Thoracic aorta (tissue), 2 donors: ENCODE results near the gene PIK3R2. TPM values are rescaled to one million over a fixed set of nuclear protein-coding genes. Genes with fewer than 3 reads are reported as not detected.

ENCODE experiments used
- ATAC-seq: fragments of 150-250 bp; one replicate; pipeline ENCODE4 v1.8.0; 2017; ENCODE audit warnings: low read depth; ENCODE audit not compliant: insufficient number of reproducible peaks, low FRiP score
- DNase-seq: peaks from one replicate; pipeline ENCODE4 v3.0.0-alpha.2; 2020; ENCODE audit warnings: low spot score
- H3K27ac ChIP-seq, 2 donors: fragments of 200-600 bp; sonication (generic); 1 replicate in 1 of 2; 2 replicates in 1 of 2; pipeline ENCODE4 v1.5.1; 2016; ENCODE audit warnings: mild to moderate bottlenecking in 2 of 2, moderate library complexity in 2 of 2
- H3K27me3 ChIP-seq: fragments of 200-600 bp; sonication (generic); replicated peaks from 2 replicates; pipeline ENCODE4 v1.6.0; 2016; ENCODE audit warnings: mild to moderate bottlenecking; ENCODE audit not compliant: insufficient read depth
- H3K36me3 ChIP-seq: fragments of 200-600 bp; sonication (generic); one replicate; pipeline ENCODE4 v1.5.1; 2016
- H3K4me1 ChIP-seq, 2 donors: fragments of 200-600 bp; sonication (generic); 1 replicate in 1 of 2; 2 replicates in 1 of 2; pipeline versions ENCODE4 v1.5.1 to v1.6.0; 2016; ENCODE audit warnings: low read depth in 2 of 2, mild to moderate bottlenecking in 1 of 2; ENCODE audit not compliant: control insufficient read depth in 1 of 2
- H3K4me3 ChIP-seq: fragments of 200-600 bp; sonication (generic); 2 replicates; pipeline ENCODE4 v1.5.1; 2016; ENCODE audit warnings: mild to moderate bottlenecking
- H3K9me3 ChIP-seq: fragments of 200-600 bp; sonication (generic); 2 replicates; pipeline ENCODE4 v1.5.1; 2016
- CTCF ChIP-seq: fragments of 200-600 bp; sonication (generic); IDR thresholded peaks from one replicate; pipeline ENCODE4 v1.5.1; 2019; ENCODE audit warnings: antibody characterized with exemption
- total RNA-seq, 2 donors: library from RNA; depleted of rRNA; stranded (reverse); fragments of >200 nt; gene quantifications; one replicate each; pipeline versions ENCODE4 v1.1.0 to v1.2.3, GENCODE V29; 2016

PIK3R2 gene
- total RNA-seq, 2 donors from 2014 or later, result 14.3 to 15.8 TPM

GRCh38 chr19:18218159-18218558, 65.2 kb downstream of the PIK3R2 start:
- H3K4me1 ChIP-seq, result no peaks in the 10 kb centered on the region
- no peak for DNase-seq
- no peak for TF ChIP-seq CTCF
- no peaks in the 10 kb centered on the region for H3K36me3 ChIP-seq
- H3K4me3 ChIP-seq, result no peak overlapping the region
- no peak for ATAC-seq
- H3K27me3 ChIP-seq, result no peaks in the 10 kb centered on the region
- H3K9me3 ChIP-seq, result no peaks in the 10 kb centered on the region
- H3K27ac ChIP-seq, result no peak overlapping the region

- no peak for TF ChIP-seq CTCF
- no peak overlapping the region for H3K4me3 ChIP-seq
- H3K36me3 ChIP-seq, result no peaks in the 10 kb centered on the region
- ATAC-seq (no peak), DNase-seq (no peak)
- H3K27ac ChIP-seq, result no peak overlapping the region
- H3K27me3 ChIP-seq, result no peaks in the 10 kb centered on the region
- H3K9me3 ChIP-seq, result no peaks in the 10 kb centered on the region
- H3K4me1 ChIP-seq, result no peaks in the 10 kb centered on the region
These were observed 65.6 kb downstream of the PIK3R2 start for GRCh38 chr19:18218600-18218999.

Other genes starting within 250 kb of the PIK3R2 start
- gene CCDC124, start 220.1 kb upstream of the PIK3R2 start, total RNA-seq, result 10 to 100 TPM; 44.1 to 60.8 TPM
- under 1 TPM in 1 of 2 donors, not detected in 1; 0.99 TPM for gene KCNN1, start 186.1 kb upstream of the PIK3R2 start, total RNA-seq
- 100 to 1,000 TPM; 114 to 151 TPM for gene ARRDC2, start 145.0 kb upstream of the PIK3R2 start, total RNA-seq
- 1 to 10 TPM; 1.6 to 5.4 TPM for gene IL12RB1, start 66.2 kb upstream of the PIK3R2 start, total RNA-seq
- gene MAST3, start 55.4 kb upstream of the PIK3R2 start, total RNA-seq, result 10 to 100 TPM; 18.7 to 27.8 TPM
- 10 to 100 TPM; 59.4 to 72.3 TPM for gene IFI30, start 20.6 kb downstream of the PIK3R2 start, total RNA-seq
- 10 to 100 TPM; 10.6 to 16.1 TPM for gene MPV17L2, start 40.1 kb downstream of the PIK3R2 start, total RNA-seq
- gene RAB3A, start 50.9 kb downstream of the PIK3R2 start, total RNA-seq, result 1 to 10 TPM in 1 of 2 donors, not detected in 1; 1.9 TPM
- under 1 TPM; 0.41 to 0.42 TPM for gene PDE4C, start 73.3 kb downstream of the PIK3R2 start, total RNA-seq
- 10 to 100 TPM in 1 of 2 donors, 1 to 10 TPM in 1; 8.7 to 29.2 TPM for gene IQCN, start 121.3 kb downstream of the PIK3R2 start, total RNA-seq
- 100 to 1,000 TPM; 643 to 922 TPM for gene JUND, start 128.5 kb downstream of the PIK3R2 start, total RNA-seq
- gene LSM4, start 169.9 kb downstream of the PIK3R2 start, total RNA-seq, result 10 to 100 TPM; 74.8 to 90.2 TPM
- 10 to 100 TPM; 23.7 TPM for gene PGPEP1, start 187.4 kb downstream of the PIK3R2 start, total RNA-seq
- 10 to 100 TPM in 1 of 2 donors, 1 to 10 TPM in 1; 2.3 to 25.5 TPM for gene GDF15, start 233.0 kb downstream of the PIK3R2 start, total RNA-seq
- 10 to 100 TPM; 18.7 to 30.3 TPM for gene LRRC25, start 244.5 kb downstream of the PIK3R2 start, total RNA-seq